ENCODE results near the gene MCEMP1. TPM values are rescaled to one million over a fixed set of nuclear protein-coding genes. Genes with fewer than 3 reads are reported as not detected.

Gene MCEMP1
- total and polyA plus RNA-seq, 2 of the 13 experiments (the other 11 are each of a cell fraction or from before 2014, with no cell fraction given): not detected

DNA sequence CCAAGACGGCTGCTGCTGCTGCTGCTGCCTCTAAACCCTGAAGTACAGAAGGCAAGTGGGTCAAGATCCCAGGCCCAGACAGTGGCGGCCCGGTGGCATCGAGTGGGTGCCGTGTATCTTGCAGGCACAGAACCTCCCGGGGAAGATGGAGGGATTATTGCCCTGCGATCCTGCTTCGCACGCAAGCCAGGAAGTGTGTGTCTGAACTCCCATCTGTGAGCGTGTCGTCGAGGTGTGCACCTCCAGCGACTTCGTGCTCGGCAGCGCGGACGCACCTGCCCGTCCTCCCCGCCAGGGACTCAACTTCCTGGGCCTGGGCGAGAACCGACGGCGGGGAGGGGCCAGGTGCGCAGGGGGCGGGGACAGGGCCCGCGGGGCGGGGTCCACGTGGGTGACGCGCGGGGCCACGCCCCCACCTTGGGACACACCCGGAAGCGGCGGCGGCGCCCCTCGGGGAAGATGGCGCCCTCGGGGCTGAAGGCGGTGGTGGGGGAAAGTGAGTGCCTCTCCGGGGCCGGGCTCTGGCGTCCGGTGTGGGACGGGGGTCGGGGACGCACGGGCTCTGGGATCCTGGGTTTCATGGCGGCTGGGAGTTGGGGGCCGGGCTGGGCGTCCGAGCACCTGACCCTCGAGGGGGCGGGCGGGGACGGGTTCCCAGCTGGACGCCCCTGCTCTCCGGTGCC lies 40.1 kb upstream of the MCEMP1 start, which contains the start of gene STXBP2 (continued):
- TF ChIP-seq, protein P1, sequence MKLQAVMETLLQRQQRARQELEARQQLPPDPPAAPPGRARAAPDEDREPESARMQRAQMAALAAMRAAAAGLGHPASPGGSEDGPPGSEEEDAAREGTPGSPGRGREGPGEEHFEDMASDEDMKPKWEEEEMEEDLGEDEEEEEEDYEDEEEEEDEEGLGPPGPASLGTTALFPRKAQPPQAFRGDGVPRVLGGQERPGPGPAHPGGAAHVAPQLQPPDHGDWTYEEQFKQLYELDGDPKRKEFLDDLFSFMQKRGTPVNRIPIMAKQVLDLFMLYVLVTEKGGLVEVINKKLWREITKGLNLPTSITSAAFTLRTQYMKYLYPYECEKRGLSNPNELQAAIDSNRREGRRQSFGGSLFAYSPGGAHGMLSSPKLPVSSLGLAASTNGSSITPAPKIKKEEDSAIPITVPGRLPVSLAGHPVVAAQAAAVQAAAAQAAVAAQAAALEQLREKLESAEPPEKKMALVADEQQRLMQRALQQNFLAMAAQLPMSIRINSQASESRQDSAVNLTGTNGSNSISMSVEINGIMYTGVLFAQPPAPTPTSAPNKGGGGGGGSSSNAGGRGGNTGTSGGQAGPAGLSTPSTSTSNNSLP (IDR thresholded peaks at IDR 0.05; ENCODE audit: low read depth, low read length): no peak
- no peak for TF ChIP-seq ZNF24 (IDR thresholded peaks at IDR 0.05)
- peak; percentile 66 for TF ChIP-seq SAP130 (CRISPR knock-in tag; IDR thresholded peaks at IDR 0.05; ENCODE audit: low read depth)
- 0 out of 2 replicates have a peak, but pooled peaks have one; percentile 61 for TF ChIP-seq ZNF431 (CRISPR knock-in tag; IDR thresholded peaks at IDR 0.05; ENCODE audit: borderline replicate concordance, low read depth)
- TF ChIP-seq ZNF788 (CRISPR knock-in tag; IDR thresholded peaks at IDR 0.05; ENCODE audit: borderline replicate concordance): peak; percentile 75; the same call in 1 of the 2 replicates
- no peak for TF ChIP-seq PTBP1 (IDR thresholded peaks at IDR 0.05; ENCODE audit: low read depth, low read length, poor library complexity, severe bottlenecking)
- TF ChIP-seq SMARCE1 (IDR thresholded peaks at IDR 0.05; ENCODE audit: borderline replicate concordance): no peak
- no peak for TF ChIP-seq SCMH1 (CRISPR knock-in tag; IDR thresholded peaks at IDR 0.05; ENCODE audit: borderline replicate concordance)
- TF ChIP-seq CAMTA2 (CRISPR knock-in tag; IDR thresholded peaks at IDR 0.05; ENCODE audit: borderline replicate concordance): no peak
- no peak for TF ChIP-seq TCF7 (IDR thresholded peaks at IDR 0.05; ENCODE audit: low read depth)
- TF ChIP-seq ZSCAN21 (CRISPR knock-in tag; IDR thresholded peaks at IDR 0.05; ENCODE audit: borderline replicate concordance): no peak; the same call in 1 of the 2 replicates
- no peak for TF ChIP-seq ZNF230 (CRISPR knock-in tag; IDR thresholded peaks at IDR 0.05)
- no peak for TF ChIP-seq SIX1 (CRISPR knock-in tag; IDR thresholded peaks at IDR 0.05; ENCODE audit: borderline replicate concordance)
- no peak for TF ChIP-seq ZFP36L2 (CRISPR knock-in tag; IDR thresholded peaks at IDR 0.05)
- peak; percentile 37; the same call in 1 of the 2 replicates for TF ChIP-seq ZNF629 (CRISPR knock-in tag; conservative IDR thresholded peaks at IDR 0.05)
- TF ChIP-seq ZNF615 (CRISPR knock-in tag; IDR thresholded peaks at IDR 0.05; ENCODE audit: borderline replicate concordance): no peak
- TF ChIP-seq ZNF530 (CRISPR knock-in tag; IDR thresholded peaks at IDR 0.05; ENCODE audit: low read depth): no peak
- TF ChIP-seq, protein P2, sequence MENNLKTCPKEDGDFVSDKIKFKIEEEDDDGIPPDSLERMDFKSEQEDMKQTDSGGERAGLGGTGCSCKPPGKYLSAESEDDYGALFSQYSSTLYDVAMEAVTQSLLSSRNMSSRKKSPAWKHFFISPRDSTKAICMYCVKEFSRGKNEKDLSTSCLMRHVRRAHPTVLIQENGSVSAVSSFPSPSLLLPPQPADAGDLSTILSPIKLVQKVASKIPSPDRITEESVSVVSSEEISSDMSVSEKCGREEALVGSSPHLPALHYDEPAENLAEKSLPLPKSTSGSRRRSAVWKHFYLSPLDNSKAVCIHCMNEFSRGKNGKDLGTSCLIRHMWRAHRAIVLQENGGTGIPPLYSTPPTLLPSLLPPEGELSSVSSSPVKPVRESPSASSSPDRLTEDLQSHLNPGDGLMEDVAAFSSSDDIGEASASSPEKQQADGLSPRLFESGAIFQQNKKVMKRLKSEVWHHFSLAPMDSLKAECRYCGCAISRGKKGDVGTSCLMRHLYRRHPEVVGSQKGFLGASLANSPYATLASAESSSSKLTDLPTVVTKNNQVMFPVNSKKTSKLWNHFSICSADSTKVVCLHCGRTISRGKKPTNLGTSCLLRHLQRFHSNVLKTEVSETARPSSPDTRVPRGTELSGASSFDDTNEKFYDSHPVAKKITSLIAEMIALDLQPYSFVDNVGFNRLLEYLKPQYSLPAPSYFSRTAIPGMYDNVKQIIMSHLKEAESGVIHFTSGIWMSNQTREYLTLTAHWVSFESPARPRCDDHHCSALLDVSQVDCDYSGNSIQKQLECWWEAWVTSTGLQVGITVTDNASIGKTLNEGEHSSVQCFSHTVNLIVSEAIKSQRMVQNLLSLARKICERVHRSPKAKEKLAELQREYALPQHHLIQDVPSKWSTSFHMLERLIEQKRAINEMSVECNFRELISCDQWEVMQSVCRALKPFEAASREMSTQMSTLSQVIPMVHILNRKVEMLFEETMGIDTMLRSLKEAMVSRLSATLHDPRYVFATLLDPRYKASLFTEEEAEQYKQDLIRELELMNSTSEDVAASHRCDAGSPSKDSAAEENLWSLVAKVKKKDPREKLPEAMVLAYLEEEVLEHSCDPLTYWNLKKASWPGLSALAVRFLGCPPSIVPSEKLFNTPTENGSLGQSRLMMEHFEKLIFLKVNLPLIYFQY (CRISPR knock-in tag; IDR thresholded peaks at IDR 0.05; ENCODE audit: borderline replicate concordance): no peak
- TF ChIP-seq ZNF549 (CRISPR knock-in tag; IDR thresholded peaks at IDR 0.05): no peak
- no peak for TF ChIP-seq ZFP37 (CRISPR knock-in tag; IDR thresholded peaks at IDR 0.05; ENCODE audit: borderline replicate concordance)
- TF ChIP-seq ARNT2 (CRISPR knock-in tag; IDR thresholded peaks at IDR 0.05; ENCODE audit: low read depth): peak; percentile 57; the same call in 1 of the 2 replicates
- peak; percentile 17; the same call in 1 of the 2 replicates for TF ChIP-seq HDAC2 (CRISPR knock-in tag; IDR thresholded peaks at IDR 0.05)
- TF ChIP-seq ZNF720 (CRISPR knock-in tag; IDR thresholded peaks at IDR 0.05): no peak
- no peak for TF ChIP-seq ATM (IDR thresholded peaks at IDR 0.05; ENCODE audit: borderline replicate concordance)

Data from HepG2 (cell line).